Mesodermal cell (in vitro differentiated cells): ENCODE data around the gene P2RX6.
"Not testable (repeated sequence)": the region's sequence is repeated elsewhere in the genome, so short reads cannot be mapped to it uniquely, and the experiment has no call there.

Experiments used
- H3K27ac ChIP-seq: 2 replicates; pipeline ENCODE4 v1.7.0; 2013; ENCODE audit warnings: mild to moderate bottlenecking, low read depth, low read length, moderate library complexity; ENCODE audit not compliant: severe bottlenecking
- H3K36me3 ChIP-seq: 2 replicates; pipeline ENCODE4 v1.7.1; 2013; ENCODE audit warnings: mild to moderate bottlenecking, low read length, moderate library complexity; ENCODE audit not compliant: control insufficient read depth, insufficient read depth
- H3K4me1 ChIP-seq: one replicate; pipeline ENCODE4 v1.7.1; 2013; ENCODE audit warnings: mild to moderate bottlenecking, low read length; ENCODE audit not compliant: insufficient read depth, control insufficient read depth, poor library complexity, severe bottlenecking
- H3K4me3 ChIP-seq: 2 replicates; pipeline ENCODE4 v1.7.0; 2013; ENCODE audit warnings: low read length, control low read depth, mild to moderate bottlenecking; ENCODE audit not compliant: insufficient read depth, poor library complexity, severe bottlenecking; ENCODE audit errors: extremely low read depth
- H3K9me3 ChIP-seq: 2 replicates; pipeline ENCODE4 v1.7.1; 2013; ENCODE audit warnings: mild to moderate bottlenecking, low read length, moderate library complexity; ENCODE audit not compliant: control insufficient read depth
- WGBS, 2 experiments: methylation state at CpG; one replicate each; pipeline ENCODE4 v1.1.5; 2013; ENCODE audit warnings: missing lambda C conversion rate in 2 of 2; ENCODE audit not compliant: insufficient coverage in 2 of 2; 5-methylcytosine and 5-hydroxymethylcytosine counted together

Gene P2RX6

GRCh38 chr22:21030621-21031544 is 15.9 kb downstream of the P2RX6 start:
- Histone ChIP-seq H3K9me3 (no peaks in the 10 kb centered on the region), H3K27ac (no peak overlapping the region), H3K36me3 (no peaks in the 10 kb centered on the region), H3K4me1 (peaks cover 11% of the 10 kb centered on the region), H3K4me3 (no peak overlapping the region)
- 93% methylated on average over 39 of the region's 40 CpGs for WGBS, 2 experiments

GRCh38 chr22:21031545-21032036 is 16.6 kb downstream of the P2RX6 start:
- WGBS, 2 experiments, result 88 to 92% methylated on average over 16 to 18 of the region's 18 CpGs
- H3K27ac ChIP-seq, result no peak overlapping the region
- H3K4me3 ChIP-seq, result no peak overlapping the region
- peaks cover 11% of the 10 kb centered on the region for H3K4me1 ChIP-seq
- no peaks in the 10 kb centered on the region for H3K36me3 ChIP-seq
- no peaks in the 10 kb centered on the region for H3K9me3 ChIP-seq

- H3K27ac ChIP-seq, result no peak within 1 kb of the TSS
- peak within 1 kb of the TSS; percentile 14 for H3K4me3 ChIP-seq
- H3K36me3 ChIP-seq, result no peaks in the 10 kb centered on the region
- H3K4me1 ChIP-seq, result peaks cover 11% of the 10 kb centered on the region
- H3K9me3 ChIP-seq, result no peaks in the 10 kb centered on the region
- WGBS, 2 experiments, result 9 to 11% methylated on average over 33 to 55 of the region's 59 CpGs
Measured at GRCh38 chr22:21032037-21032867, 17.3 kb downstream of the P2RX6 start, which contains the start of gene SLC7A4. Gene SLC7A4 (minus strand): TSS chr22:21032561. CDS start chr22:21031812, 749 bp downstream.

GRCh38 chr22:21032868-21033688 is 18.1 kb downstream of the P2RX6 start:
- Histone ChIP-seq H3K4me3 (no peak overlapping the region), H3K27ac (no peak overlapping the region)

GRCh38 chr22:21033895-21034294 is 18.9 kb downstream of the P2RX6 start:
- Histone ChIP-seq H3K36me3 (no peaks in the 10 kb centered on the region), H3K9me3 (no peaks in the 10 kb centered on the region), H3K4me1 (peaks cover 21% of the 10 kb centered on the region), H3K27ac (no peak overlapping the region), H3K4me3 (no peak overlapping the region)
- WGBS, 2 experiments, result 100% methylated on average over 2 of the region's 3 CpGs

More at GRCh38 chr22:21032868-21033688, 18.1 kb downstream of the P2RX6 start:
- WGBS, 2 experiments, result 66 to 85% methylated on average over 10 of the region's 12 CpGs
- Histone ChIP-seq H3K4me1 (peaks cover 15% of the 10 kb centered on the region), H3K36me3 (no peaks in the 10 kb centered on the region), H3K9me3 (no peaks in the 10 kb centered on the region)

- Histone ChIP-seq H3K9me3 (no peaks in the 10 kb centered on the region), H3K27ac (no peak overlapping the region), H3K36me3 (no peaks in the 10 kb centered on the region), H3K4me1 (peaks cover 21% of the 10 kb centered on the region), H3K4me3 (no peak overlapping the region)
- WGBS, 2 experiments, result 87 to 100% methylated on average over 1 of the region's 3 CpGs
Measured at GRCh38 chr22:21034989-21035388, 20.0 kb downstream of the P2RX6 start.

- peak overlapping the region; percentile 80 for H3K27ac ChIP-seq
- WGBS, 2 experiments, result 90 to 100% methylated on average over 1 of the region's 2 CpGs
- H3K4me1 ChIP-seq, result peaks cover 9% of the 10 kb centered on the region
- no peaks in the 10 kb centered on the region for H3K36me3 ChIP-seq
- no peaks in the 10 kb centered on the region for H3K9me3 ChIP-seq
- no peak overlapping the region for H3K4me3 ChIP-seq
Measured at GRCh38 chr22:21038405-21038804, 23.4 kb downstream of the P2RX6 start.

- H3K4me1 ChIP-seq, result peaks cover 10% of the 10 kb centered on the region
- WGBS, 2 experiments, result 85 to 86% methylated on average over 2 to 4 of the region's 5 CpGs
- not testable (repeated sequence) for H3K36me3 ChIP-seq, H3K4me3 ChIP-seq, H3K9me3 ChIP-seq, H3K27ac ChIP-seq
Measured at GRCh38 chr22:21039158-21039557, 24.2 kb downstream of the P2RX6 start.

GRCh38 chr22:21041937-21042336 is 27.0 kb downstream of the P2RX6 start:
- Histone ChIP-seq H3K27ac (no peak overlapping the region), H3K9me3 (no peaks in the 10 kb centered on the region), H3K36me3 (no peaks in the 10 kb centered on the region), H3K4me3 (no peak overlapping the region), H3K4me1 (peaks cover 22% of the 10 kb centered on the region)
- 70 to 83% methylated on average over 3 to 4 of the region's 4 CpGs for WGBS, 2 experiments
